NCI-H2196 (cell line): ENCODE data around the gene PTPRN2.

ENCODE experiments used
- DNase-seq: peaks from one replicate; lab custom pipeline; 2025; ENCODE audit not compliant: unreplicated experiment; lab: John Stamatoyannopoulos, UW

Gene PTPRN2

DNA sequence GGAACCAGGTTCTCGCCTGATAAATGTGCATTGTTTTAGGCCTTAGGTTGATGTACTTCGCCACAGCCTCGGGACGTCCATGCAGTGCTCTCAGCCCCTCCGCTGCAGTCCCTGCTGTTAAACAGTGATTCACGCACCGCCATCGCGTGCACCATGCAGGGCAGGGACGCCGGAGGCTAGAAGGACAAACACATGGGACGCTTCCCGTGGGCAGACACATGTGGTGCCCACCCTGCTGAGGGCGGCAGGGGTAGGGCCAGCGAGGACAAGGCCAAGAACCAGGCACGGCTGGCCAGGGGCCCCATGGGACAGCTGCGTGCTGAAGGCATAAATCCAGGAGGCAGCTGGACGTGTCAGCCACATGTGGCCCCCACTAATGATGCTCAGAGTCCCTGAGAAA lies 394.7 kb downstream of the PTPRN2 start:
- no peak for DNase-seq

- no peak for DNase-seq
Measured at GRCh38 chr7:158192184-158192835, 395.3 kb downstream of the PTPRN2 start.

DNA sequence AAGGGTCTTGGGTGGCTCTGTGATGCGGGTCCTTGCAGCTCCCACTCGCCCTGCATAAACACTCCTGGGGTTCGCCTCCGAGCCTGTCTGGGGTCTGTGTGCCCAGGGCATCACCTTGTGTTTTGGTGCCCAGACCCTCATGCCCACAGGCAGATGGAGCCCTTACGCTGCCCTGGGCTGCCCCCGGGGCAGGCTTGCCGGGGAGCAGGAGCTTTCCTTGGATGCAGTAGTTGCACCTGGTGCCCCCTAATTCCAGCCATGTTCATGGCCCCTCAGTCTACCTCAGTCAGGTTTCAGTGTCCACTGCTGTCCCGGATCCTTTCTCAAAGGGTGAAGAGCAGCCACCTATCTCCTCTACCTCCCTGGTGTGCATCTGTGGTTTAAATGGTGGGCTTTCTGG lies 396.0 kb downstream of the PTPRN2 start:
- DNase-seq = no peak

DNA sequence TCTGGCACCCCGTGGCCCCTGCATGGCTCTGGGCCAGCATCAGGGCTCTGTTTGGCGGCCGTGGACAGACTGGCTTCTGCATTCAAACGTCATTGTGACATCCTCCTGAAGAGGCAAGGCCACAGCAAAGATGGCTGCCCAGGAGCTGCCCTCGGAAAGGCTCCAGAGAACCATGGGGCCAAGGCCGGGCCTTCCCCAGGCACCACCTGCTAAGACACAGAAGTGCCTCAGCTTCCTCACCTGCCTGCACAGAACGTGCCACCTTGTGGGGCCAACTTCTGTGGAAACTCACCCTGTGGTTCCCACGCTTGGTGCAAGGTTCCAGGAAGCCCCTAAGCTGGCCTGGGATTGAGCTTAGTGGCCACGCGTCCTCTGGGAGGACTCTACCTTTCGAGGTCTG lies 396.9 kb downstream of the PTPRN2 start:
- DNase-seq = no peak

DNA sequence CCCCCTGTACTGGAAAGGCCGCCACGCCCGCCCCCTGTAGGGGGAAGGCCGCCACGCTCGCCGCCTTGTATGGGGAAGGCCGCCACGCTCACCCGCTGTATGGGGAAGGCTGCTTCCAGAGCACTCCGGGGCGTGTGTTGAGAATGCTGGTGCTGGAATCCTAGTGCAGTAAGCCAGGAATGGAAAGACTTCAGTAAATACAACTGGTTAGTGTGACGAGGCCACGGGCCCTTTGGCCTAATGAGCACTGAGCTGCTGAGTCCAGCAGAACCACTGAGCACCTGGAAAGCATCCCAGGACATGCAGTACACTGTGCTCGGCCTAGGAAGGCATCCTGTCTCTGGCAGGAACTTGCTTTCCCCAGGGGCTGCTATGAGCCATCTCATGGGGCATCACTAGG lies 398.9 kb downstream of the PTPRN2 start:
- DNase-seq = no peak

DNA sequence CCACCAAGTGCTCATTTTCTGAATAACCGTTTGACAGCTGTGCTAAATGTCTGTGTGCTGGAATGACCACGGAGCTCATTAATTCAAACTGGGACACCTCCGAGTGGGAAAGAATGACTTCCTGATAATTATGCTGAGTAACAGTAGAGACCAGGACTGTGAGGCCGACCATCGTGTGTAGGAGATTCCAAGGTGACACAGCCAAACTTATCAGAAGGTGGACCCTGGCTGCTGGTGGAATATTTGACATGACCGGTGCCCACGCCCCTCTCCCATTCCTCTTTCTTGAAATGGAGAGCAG lies 400.0 kb downstream of the PTPRN2 start:
- no peak for DNase-seq

GRCh38 chr7:158186864-158187693 lies 400.5 kb downstream of the PTPRN2 start:
- DNase-seq = no peak

DNA sequence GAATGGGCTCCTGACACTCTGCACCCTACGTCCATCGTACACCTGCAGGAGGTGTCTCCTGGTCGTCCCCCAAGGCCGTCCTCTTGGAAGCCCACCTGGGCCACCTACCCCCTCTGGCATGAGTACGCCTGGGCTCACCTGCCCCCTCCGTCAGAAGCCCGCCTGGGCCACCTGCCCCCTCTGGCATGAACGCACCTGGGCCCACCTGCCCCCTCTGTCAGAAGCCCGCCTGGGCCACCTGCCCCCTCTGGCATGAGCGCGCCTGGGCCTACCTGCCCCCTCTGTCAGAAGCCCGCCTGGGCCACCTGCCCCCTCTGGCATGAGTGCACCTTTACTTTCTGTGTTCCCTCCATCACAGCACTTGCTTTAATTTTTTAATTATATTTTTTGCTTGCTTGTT lies 401.2 kb downstream of the PTPRN2 start:
- no peak for DNase-seq

DNA sequence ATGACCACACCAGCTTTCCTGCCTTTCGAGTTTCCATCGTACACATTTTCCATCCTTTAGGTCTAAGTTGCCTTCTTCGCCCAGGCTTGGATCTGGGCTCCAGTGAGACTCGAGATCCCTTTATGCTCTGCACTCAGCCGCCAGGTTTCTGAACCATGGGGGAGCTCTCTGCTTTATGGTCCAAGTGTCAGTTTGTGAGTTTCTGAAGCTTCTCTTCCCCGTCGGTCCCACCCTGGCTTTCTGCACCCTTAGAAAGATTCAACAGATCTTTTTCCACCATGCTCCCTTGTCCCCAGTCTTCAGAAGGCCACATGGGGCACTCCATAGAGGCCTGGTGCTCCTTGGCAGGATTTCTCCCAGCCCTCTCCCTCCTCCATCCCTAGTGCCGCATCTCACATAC lies 402.0 kb downstream of the PTPRN2 start:
- no peak for DNase-seq

DNA sequence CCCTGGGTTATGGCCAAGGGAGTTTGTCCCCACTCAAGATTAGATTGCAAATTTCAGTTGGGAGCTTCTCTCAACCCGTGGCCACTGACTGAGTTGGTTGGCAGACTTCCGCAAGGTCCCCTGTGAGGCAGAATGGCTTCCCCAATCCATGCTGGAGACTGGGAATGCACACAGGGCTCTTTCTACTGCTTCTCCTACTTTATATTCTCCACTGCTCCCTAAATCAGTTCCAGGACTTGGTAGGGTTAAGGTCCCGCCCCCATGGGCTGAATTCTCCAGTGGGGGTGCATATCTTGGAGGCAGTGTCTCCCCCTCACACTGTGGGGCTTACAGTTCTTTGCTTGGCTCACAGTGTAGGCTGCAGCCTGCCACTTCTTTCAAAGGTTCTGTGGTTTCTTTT lies 404.2 kb downstream of the PTPRN2 start:
- DNase-seq = no peak

DNA sequence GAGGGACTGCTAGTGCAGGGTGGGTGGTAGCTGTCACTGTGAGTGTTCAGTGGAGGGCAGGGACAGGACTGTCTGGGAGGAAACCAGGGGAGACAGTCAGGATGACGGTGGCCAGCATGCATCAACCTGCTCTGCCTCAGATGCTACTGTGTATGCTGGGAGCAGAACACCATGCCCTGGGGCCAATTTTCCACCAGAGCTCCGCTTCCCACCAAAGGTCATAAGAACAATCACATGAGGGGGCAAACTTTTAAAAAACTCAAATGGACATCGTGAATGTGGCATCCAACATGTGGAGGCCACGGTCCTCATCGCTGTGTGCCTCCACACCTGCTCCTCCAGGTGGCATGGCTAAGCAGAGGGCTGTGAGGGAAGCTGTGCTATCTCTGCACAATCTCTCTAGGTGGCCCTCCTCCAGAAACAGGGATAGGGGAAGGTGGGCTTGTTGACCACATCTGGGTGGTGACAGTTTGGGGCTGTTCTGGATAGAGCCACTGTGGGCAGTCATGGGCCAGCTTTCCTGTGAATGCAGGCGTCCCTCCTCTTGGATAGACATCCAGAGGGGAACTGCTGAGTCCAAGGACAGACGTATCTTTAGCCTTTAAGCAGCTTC lies 411.0 kb downstream of the PTPRN2 start:
- DNase-seq = no peak

DNA sequence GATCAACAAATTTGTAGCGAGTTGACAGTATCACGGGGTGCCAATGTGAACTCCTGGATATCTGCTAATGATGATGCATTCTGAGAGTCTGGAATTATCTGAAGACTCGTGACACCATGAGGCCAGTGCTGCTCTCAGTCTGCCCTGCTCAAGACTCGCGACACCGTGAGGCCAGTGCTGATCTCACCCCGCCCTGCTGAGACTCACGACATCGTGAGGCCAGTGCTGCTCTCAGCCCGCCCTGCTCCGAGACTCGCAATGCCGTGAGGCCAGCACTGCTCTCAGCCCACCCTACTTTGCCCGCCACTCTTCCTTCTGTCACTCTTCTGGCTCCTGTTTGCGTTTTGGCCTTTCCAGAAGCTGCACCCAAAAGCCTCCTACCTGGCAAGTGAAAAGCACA lies 411.8 kb downstream of the PTPRN2 start:
- DNase-seq = no peak

GRCh38 chr7:158174947-158175346 lies 412.7 kb downstream of the PTPRN2 start:
- no peak for DNase-seq

- DNase-seq = no peak
Measured at GRCh38 chr7:158167373-158167772, 420.2 kb downstream of the PTPRN2 start.

DNA sequence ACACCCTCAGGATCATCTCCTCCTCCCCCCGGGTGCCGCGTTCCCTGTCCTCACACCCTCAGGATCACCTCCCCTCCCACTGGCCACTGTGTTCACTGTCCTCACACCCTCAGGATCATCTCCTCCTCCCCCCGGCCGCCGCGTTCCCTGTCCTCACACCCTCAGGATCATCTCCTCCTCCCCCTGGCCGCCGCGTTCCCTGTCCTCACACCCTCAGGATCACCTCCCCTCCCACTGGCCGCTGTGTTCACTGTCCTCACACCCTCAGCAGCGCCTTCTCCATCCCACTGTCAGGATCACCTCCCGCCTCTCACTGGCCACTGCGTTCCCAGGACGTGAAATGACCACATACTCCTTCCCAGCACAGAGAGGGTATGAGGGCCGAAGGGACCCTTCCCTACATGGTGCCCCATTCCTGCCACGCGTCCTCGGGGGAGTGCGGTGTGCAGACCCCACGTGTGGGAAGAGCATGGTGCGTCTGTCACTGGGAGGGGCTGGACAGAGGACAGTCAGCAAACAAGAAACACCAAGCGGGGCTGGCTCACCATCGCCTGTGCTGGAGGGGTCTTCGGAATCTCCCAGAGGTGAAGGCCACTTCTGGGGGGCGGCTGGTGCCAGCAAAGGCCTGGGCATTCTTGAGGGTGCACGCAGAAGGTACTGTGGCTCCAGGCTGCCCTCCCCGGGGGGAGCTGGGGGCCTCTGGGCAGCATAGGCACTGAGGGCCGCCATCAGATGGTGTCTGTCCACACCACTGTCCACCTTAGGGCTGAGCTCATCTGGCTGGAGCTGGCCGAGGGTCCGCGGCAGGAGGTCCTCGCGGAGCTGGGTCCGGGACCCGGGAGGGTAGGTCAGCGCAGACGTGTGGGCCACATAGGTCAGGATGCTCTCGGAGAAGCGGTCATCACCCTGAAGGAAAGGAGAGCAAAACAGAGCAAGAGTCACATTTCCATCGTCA lies 421.0 kb downstream of the PTPRN2 start:
- no peak for DNase-seq

- DNase-seq = no peak
Measured at GRCh38 chr7:158165711-158166110, 421.9 kb downstream of the PTPRN2 start.

GRCh38 chr7:158164101-158165095 lies 423.2 kb downstream of the PTPRN2 start:
- DNase-seq = no peak

DNA sequence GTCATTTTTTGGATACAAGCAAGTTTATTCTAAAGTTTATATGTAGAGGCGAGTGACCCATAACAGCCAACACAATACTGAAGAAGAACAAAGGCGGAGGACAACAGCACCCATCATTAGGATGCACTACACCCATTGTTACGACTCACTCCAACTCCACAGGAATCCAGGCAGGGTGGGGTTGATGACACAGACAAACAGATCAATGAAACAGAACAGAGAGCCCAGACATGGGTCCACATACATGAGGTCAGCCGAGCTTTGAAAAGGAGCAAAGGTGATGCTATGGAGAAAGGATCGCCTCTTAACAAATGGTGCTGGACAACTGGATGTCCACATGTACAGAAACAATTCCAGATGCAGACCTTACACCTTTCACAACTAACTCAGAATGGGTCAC lies 426.4 kb downstream of the PTPRN2 start:
- no peak for DNase-seq

- DNase-seq = no peak
Measured at GRCh38 chr7:158160199-158160598, 427.4 kb downstream of the PTPRN2 start.

DNA sequence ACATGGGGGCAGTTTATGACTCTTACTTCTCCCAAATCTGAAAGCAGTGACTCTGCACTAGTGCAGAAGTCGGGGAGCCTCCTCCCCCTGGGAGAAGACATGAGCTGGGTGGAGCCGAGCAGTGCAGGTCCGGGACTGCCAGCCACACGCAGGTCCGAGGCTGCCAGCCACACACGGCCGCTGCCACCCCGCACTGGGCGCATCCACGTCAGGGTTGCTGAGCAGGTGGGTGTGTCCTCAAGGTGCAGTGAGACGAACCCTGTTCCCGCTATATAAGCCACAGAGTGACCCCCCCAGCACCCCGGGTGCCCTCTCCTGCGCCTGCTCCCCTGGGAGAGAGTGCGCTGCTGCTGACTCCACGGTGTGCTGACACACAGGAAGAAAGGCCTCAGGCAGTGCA lies 430.2 kb downstream of the PTPRN2 start:
- no peak for DNase-seq
